Hepatocyte (in vitro differentiated cells): Measurements from ENCODE around the gene LMOD2.

ENCODE experiments used
- EZH2 ChIP-seq: fragments of 200-600 bp; sonication (generic); IDR thresholded peaks from 2 replicates; pipeline ENCODE4 v1.6.1; 2016; ENCODE audit warnings: antibody characterized with exemption, mild to moderate bottlenecking, borderline replicate concordance
- EZH2phosphoT487 ChIP-seq: fragments of 200-600 bp; sonication (generic); IDR thresholded peaks from one replicate; pipeline ENCODE4 v1.6.1; 2018; ENCODE audit warnings: antibody characterized with exemption, mild to moderate bottlenecking, low read depth, moderate library complexity; ENCODE audit not compliant: unreplicated experiment, severe bottlenecking
- TF ChIP-seq, protein P1 (sequence below): fragments of 200-600 bp; sonication (generic); IDR thresholded peaks from 2 replicates; pipeline ENCODE4 v1.5.1; 2016; ENCODE audit warnings: antibody characterized with exemption, mild to moderate bottlenecking; ENCODE audit not compliant: poor library complexity

DNA sequence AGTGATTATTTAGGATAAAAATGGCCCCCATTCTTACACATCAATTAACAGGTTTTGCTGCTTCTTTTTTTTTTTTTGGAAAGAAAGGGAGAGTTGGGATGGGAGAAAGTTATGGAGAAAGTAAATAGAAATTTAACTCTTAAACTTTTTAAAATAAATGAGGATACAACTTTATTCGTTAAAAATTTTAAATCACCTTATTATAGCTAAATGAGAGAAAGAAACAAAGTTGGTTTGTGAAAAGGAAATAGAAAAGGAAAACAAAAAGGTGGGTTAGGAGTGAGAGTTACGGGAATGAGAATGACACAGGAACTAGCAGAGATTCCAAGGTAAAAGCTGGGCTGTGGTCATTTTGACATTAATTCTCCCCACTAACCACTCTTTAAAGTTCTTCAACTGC, 34.9 kb downstream of the LMOD2 start:
- TF ChIP-seq EZH2phosphoT487 (no peak), EZH2 (no peak)
- TF ChIP-seq, protein P1, sequence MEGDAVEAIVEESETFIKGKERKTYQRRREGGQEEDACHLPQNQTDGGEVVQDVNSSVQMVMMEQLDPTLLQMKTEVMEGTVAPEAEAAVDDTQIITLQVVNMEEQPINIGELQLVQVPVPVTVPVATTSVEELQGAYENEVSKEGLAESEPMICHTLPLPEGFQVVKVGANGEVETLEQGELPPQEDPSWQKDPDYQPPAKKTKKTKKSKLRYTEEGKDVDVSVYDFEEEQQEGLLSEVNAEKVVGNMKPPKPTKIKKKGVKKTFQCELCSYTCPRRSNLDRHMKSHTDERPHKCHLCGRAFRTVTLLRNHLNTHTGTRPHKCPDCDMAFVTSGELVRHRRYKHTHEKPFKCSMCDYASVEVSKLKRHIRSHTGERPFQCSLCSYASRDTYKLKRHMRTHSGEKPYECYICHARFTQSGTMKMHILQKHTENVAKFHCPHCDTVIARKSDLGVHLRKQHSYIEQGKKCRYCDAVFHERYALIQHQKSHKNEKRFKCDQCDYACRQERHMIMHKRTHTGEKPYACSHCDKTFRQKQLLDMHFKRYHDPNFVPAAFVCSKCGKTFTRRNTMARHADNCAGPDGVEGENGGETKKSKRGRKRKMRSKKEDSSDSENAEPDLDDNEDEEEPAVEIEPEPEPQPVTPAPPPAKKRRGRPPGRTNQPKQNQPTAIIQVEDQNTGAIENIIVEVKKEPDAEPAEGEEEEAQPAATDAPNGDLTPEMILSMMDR = no peak
